H9 (cell line): ENCODE data around the gene CCDC154. TPM values are rescaled to one million over a fixed set of nuclear protein-coding genes. Genes with fewer than 3 reads are reported as not detected.

ENCODE experiments used
- DNase-seq: peaks from one replicate; pipeline ENCODE4 v3.0.0-alpha.2; 2017
- H2AFZ ChIP-seq: one replicate; pipeline ENCODE4 v1.6.1; 2013; ENCODE audit warnings: mild to moderate bottlenecking, low read length, control low read depth, moderate library complexity
- H2AK5ac ChIP-seq: 2 replicates; pipeline ENCODE4 v1.6.1; 2013; ENCODE audit warnings: low read length, control low read depth, mixed read lengths; ENCODE audit not compliant: insufficient read length
- H2BK120ac ChIP-seq: one replicate; pipeline ENCODE4 v1.6.1; 2013; ENCODE audit warnings: low read depth, mild to moderate bottlenecking, low read length, control low read depth, inconsistent platforms; ENCODE audit not compliant: poor library complexity, severe bottlenecking
- H2BK12ac ChIP-seq: 2 replicates; pipeline ENCODE4 v1.6.1; 2013; ENCODE audit warnings: low read length, control low read depth, mixed read lengths, low read depth; ENCODE audit not compliant: insufficient read length
- H2BK15ac ChIP-seq: 2 replicates; pipeline ENCODE4 v1.6.1; 2013; ENCODE audit warnings: low read depth, low read length, control low read depth
- H2BK20ac ChIP-seq: one replicate; pipeline ENCODE4 v1.6.1; 2013; ENCODE audit warnings: low read depth, mild to moderate bottlenecking, low read length, control low read depth, inconsistent platforms; ENCODE audit not compliant: poor library complexity, severe bottlenecking
- H2BK5ac ChIP-seq: 2 replicates; pipeline ENCODE4 v1.6.1; 2013; ENCODE audit warnings: low read length, control low read depth, mixed read lengths; ENCODE audit not compliant: insufficient read length
- H3K14ac ChIP-seq: 2 replicates; pipeline ENCODE4 v1.6.1; 2013; ENCODE audit warnings: low read length, control low read depth; ENCODE audit not compliant: insufficient read depth
- H3K18ac ChIP-seq: 2 replicates; pipeline ENCODE4 v1.6.1; 2013; ENCODE audit warnings: low read depth, mild to moderate bottlenecking, mixed read lengths, low read length, control low read depth; ENCODE audit not compliant: insufficient read length
- H3K23ac ChIP-seq: 2 replicates; pipeline ENCODE4 v1.6.1; 2013; ENCODE audit warnings: low read length, control low read depth, mixed read lengths, low read depth; ENCODE audit not compliant: insufficient read length
- H3K23me2 ChIP-seq: 2 replicates; pipeline ENCODE4 v1.6.1; 2013; ENCODE audit warnings: low read depth, mild to moderate bottlenecking, mixed read lengths, low read length, control low read depth; ENCODE audit not compliant: insufficient read length, poor library complexity, severe bottlenecking
- H3K27ac ChIP-seq: 2 replicates; pipeline ENCODE4 v1.5.1; 2013; ENCODE audit warnings: low read length, control low read depth, mixed read lengths, low read depth; ENCODE audit not compliant: insufficient read length
- H3K27me3 ChIP-seq: 2 replicates; pipeline ENCODE4 v1.6.1; 2013; ENCODE audit warnings: low read length, control low read depth, inconsistent platforms; ENCODE audit not compliant: insufficient read depth
- H3K4ac ChIP-seq: 2 replicates; pipeline ENCODE4 v1.6.1; 2013; ENCODE audit warnings: low read depth, mild to moderate bottlenecking, control low read depth, inconsistent platforms, low read length, moderate library complexity
- H3K4me1 ChIP-seq: 2 replicates; pipeline ENCODE4 v1.6.1; 2013; ENCODE audit warnings: low read length, control low read depth, inconsistent platforms; ENCODE audit not compliant: insufficient read depth
- H3K4me2 ChIP-seq: 2 replicates; pipeline ENCODE4 v1.6.1; 2013; ENCODE audit warnings: low read length, control low read depth, mixed read lengths; ENCODE audit not compliant: insufficient read length, insufficient read depth
- H3K56ac ChIP-seq: 2 replicates; pipeline ENCODE4 v1.6.1; 2013; ENCODE audit warnings: low read depth, mild to moderate bottlenecking, mixed read lengths, low read length, control low read depth; ENCODE audit not compliant: insufficient read length
- H3K79me1 ChIP-seq: 2 replicates; pipeline ENCODE4 v1.6.1; 2013; ENCODE audit warnings: low read depth, mild to moderate bottlenecking, moderate library complexity, low read length, control low read depth, inconsistent platforms; ENCODE audit not compliant: insufficient read depth, poor library complexity, severe bottlenecking
- H3K79me2 ChIP-seq: 2 replicates; pipeline ENCODE4 v1.6.1; 2013; ENCODE audit warnings: low read length, control low read depth, inconsistent platforms; ENCODE audit not compliant: insufficient read depth
- H3K9ac ChIP-seq: 2 replicates; pipeline ENCODE4 v1.6.1; 2013; ENCODE audit warnings: low read length, control low read depth, mixed read lengths; ENCODE audit not compliant: insufficient read length; ENCODE audit errors: extremely low read depth
- H3K9me3 ChIP-seq: one replicate; pipeline ENCODE4 v1.6.1; 2013; ENCODE audit warnings: low read depth, low read length, inconsistent platforms; ENCODE audit not compliant: control insufficient read depth
- H3T11ph ChIP-seq: one replicate; pipeline ENCODE4 v1.6.1; 2013; ENCODE audit warnings: mild to moderate bottlenecking, low read length, control low read depth, inconsistent platforms
- H4K20me1 ChIP-seq: one replicate; pipeline ENCODE4 v1.6.1; 2013; ENCODE audit not compliant: control insufficient read depth, insufficient read length, insufficient read depth
- H4K5ac ChIP-seq: 2 replicates; pipeline ENCODE4 v1.6.1; 2013; ENCODE audit warnings: low read depth, mild to moderate bottlenecking, mixed read lengths, low read length, control low read depth; ENCODE audit not compliant: insufficient read length
- H4K8ac ChIP-seq: replicated peaks from 2 replicates; pipeline ENCODE4 v1.6.1; 2013; ENCODE audit warnings: low read length, control low read depth, mixed read lengths, low read depth; ENCODE audit not compliant: insufficient read length
- H4K91ac ChIP-seq: 2 replicates; pipeline ENCODE4 v1.6.1; 2013; ENCODE audit warnings: low read depth, mild to moderate bottlenecking, moderate library complexity, mixed read lengths, low read length, control low read depth; ENCODE audit not compliant: insufficient read length
- H3K27ac Mint-ChIP-seq, 3 experiments: 2 replicates in 2 of 3; 3 replicates in 1 of 3; pipeline ENCODE4 v1.8.0; 2020 to 2021; ENCODE audit warnings: mixed read lengths in 3 of 3, mild to moderate bottlenecking in 1 of 3, moderate library complexity in 1 of 3
- H3K27me3 Mint-ChIP-seq: 2 replicates; pipeline ENCODE4 v1.8.0; 2021; ENCODE audit warnings: low read depth, mild to moderate bottlenecking, moderate library complexity, mixed read lengths
- H3K36me3 Mint-ChIP-seq, 3 experiments: 2 replicates in 2 of 3; 3 replicates in 1 of 3; pipeline ENCODE4 v1.8.0; 2020 to 2021; ENCODE audit warnings: low read depth in 3 of 3, mixed read lengths in 3 of 3; ENCODE audit not compliant: insufficient read depth in 1 of 3
- H3K4me1 Mint-ChIP-seq, 2 experiments: 2 replicates each; pipeline ENCODE4 v1.8.0; 2020; ENCODE audit warnings: mixed read lengths in 2 of 2
- H3K4me3 Mint-ChIP-seq, 2 experiments: 2 replicates in 1 of 2; 3 replicates in 1 of 2; pipeline ENCODE4 v1.8.0; 2020 to 2021; ENCODE audit warnings: mild to moderate bottlenecking in 2 of 2, mixed read lengths in 2 of 2, moderate library complexity in 1 of 2
- H3K9me3 Mint-ChIP-seq, 2 experiments: 2 replicates in 1 of 2; 3 replicates in 1 of 2; pipeline ENCODE4 v1.8.0; 2020; ENCODE audit warnings: mild to moderate bottlenecking in 2 of 2, mixed read lengths in 2 of 2, moderate library complexity in 1 of 2
- WGBS: extraction: QIAGEN DNeasy Blood & Tissue Kit; methylation state at CpG from one replicate; pipeline ENCODE4 v1.1.7; 2013; ENCODE audit warnings: missing lambda C conversion rate, low lambda C conversion rate, mixed read lengths; ENCODE audit not compliant: insufficient read length; ENCODE audit errors: extremely low coverage; 5-methylcytosine and 5-hydroxymethylcytosine counted together
- total RNA-seq: library from RNA; stranded (reverse); gene quantifications from 2 replicates; pipeline ENCODE4 v1.2.1, GENCODE V29; 2021
- TF ChIP-seq, protein P1 (sequence below): fragments of 200-600 bp; sonication (generic); conservative IDR thresholded peaks from 3 replicates; pipeline ENCODE4 v1.8.0; 2021; ENCODE audit warnings: antibody characterized with exemption, mild to moderate bottlenecking

The CCDC154 gene
- total RNA-seq, 1 experiment from 2014 or later, result 1.3 TPM

- H3K27ac ChIP-seq, result no peak overlapping the region
- H2BK20ac ChIP-seq, result no peak overlapping the region
- no peaks in the 10 kb centered on the region; the same call in 1 of the 2 replicates for H3K27me3 Mint-ChIP-seq
- H4K91ac ChIP-seq, result no peak overlapping the region
- no peaks in the 10 kb centered on the region; a peak in 1 of 4 replicates for H3K4me1 Mint-ChIP-seq
- no peak for DNase-seq
- no peaks in the 10 kb centered on the region for H3K79me2 ChIP-seq
- H2AK5ac ChIP-seq, result no peak overlapping the region
- peak overlapping the region in 1 of 3 experiments; percentile 92; a peak in 1 of 7 replicates for H3K27ac Mint-ChIP-seq
- H3T11ph ChIP-seq, result no peak overlapping the region
- H3K9ac ChIP-seq, result no peak overlapping the region
- no peak overlapping the region for H2BK120ac ChIP-seq
- TF ChIP-seq, protein P1, sequence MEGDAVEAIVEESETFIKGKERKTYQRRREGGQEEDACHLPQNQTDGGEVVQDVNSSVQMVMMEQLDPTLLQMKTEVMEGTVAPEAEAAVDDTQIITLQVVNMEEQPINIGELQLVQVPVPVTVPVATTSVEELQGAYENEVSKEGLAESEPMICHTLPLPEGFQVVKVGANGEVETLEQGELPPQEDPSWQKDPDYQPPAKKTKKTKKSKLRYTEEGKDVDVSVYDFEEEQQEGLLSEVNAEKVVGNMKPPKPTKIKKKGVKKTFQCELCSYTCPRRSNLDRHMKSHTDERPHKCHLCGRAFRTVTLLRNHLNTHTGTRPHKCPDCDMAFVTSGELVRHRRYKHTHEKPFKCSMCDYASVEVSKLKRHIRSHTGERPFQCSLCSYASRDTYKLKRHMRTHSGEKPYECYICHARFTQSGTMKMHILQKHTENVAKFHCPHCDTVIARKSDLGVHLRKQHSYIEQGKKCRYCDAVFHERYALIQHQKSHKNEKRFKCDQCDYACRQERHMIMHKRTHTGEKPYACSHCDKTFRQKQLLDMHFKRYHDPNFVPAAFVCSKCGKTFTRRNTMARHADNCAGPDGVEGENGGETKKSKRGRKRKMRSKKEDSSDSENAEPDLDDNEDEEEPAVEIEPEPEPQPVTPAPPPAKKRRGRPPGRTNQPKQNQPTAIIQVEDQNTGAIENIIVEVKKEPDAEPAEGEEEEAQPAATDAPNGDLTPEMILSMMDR, result no peak
- no peaks in the 10 kb centered on the region for H4K20me1 ChIP-seq
- no peak overlapping the region for H2BK5ac ChIP-seq
- no peak overlapping the region for H3K56ac ChIP-seq
- H4K8ac ChIP-seq, result no peak overlapping the region
- no peak overlapping the region for H2BK12ac ChIP-seq
- H2AFZ ChIP-seq, result no peak overlapping the region
- H3K18ac ChIP-seq, result no peak overlapping the region
- no peaks in the 10 kb centered on the region for H3K23me2 ChIP-seq
- H3K79me1 ChIP-seq, result no peaks in the 10 kb centered on the region
- H3K9me3 ChIP-seq, result no peaks in the 10 kb centered on the region
- H3K27me3 ChIP-seq, result no peaks in the 10 kb centered on the region
- no peaks in the 10 kb centered on the region for H3K4me1 ChIP-seq
- no peak overlapping the region for H4K5ac ChIP-seq
- no peaks in the 10 kb centered on the region for H3K9me3 Mint-ChIP-seq
- no peak overlapping the region for H2BK15ac ChIP-seq
- H3K4ac ChIP-seq, result no peak overlapping the region
- no peak overlapping the region for H3K4me2 ChIP-seq
- H3K4me3 Mint-ChIP-seq, result no peak overlapping the region
- no CpG with 5 or more reads among the region's 14 CpGs for WGBS
- no peak overlapping the region for H3K14ac ChIP-seq
- no peak overlapping the region for H3K23ac ChIP-seq
- no peaks in the 10 kb centered on the region for H3K36me3 Mint-ChIP-seq
Observed at GRCh38 chr16:1430214-1430758, 14.1 kb downstream of the CCDC154 start.
